Measurements from ENCODE around the gene PIGT.

The PIGT gene

DNA sequence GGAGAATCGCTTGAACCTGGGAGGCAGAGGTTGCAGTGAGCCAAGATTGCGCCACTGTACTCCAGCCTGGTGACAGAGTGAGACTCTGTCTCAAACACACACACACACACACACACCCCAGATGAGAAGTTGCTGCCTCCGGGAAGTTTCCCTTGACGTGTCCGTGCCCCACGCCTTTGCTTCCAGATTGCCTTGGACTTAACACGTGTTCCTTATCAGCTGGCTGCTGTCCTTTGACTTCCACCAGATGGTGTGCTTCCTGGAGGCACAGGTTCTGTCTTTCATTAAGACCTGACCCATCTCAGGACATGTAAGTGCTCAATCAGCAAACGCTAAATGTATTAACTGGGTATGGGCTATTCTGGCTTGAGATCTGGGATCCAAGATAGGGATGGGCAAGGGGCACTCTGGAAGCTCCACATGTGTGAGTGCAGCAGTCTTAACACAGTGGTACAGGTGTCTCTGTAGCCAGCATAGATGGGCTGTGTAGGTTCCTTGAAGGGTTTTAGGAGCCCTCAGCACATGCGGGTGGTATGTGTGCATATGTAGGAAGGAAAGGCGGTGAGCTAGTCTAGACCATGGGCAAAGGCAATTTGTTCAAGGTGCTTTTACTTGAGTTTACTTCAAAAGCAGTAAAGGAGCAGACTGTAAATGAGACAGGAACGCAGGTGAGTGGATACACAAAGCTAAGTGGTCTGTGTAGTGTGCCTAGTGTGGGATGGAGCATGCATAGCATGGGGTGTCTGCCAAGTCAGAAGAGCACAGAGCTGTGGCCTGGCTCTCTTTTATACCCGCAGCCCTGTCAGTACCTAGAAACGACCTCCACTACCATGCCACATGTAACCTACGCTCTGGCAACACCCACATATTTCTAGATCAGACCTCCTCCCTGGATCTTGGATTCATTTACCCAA, 11.6 kb downstream of the PIGT start:
- DNase-seq (ENCODE audit: low read depth, low spot score) = no peak
- H3K4me3 ChIP-seq (ENCODE audit: low read depth, low read length) = no peak overlapping the region
- POLR2A ChIA-PET = interaction anchor here (1.2 kb wide), 1 partner anchor 64 kb away, joined by 3 read pairs; the partner anchor contains the start of gene SYS1
- TF ChIP-seq, protein P1, sequence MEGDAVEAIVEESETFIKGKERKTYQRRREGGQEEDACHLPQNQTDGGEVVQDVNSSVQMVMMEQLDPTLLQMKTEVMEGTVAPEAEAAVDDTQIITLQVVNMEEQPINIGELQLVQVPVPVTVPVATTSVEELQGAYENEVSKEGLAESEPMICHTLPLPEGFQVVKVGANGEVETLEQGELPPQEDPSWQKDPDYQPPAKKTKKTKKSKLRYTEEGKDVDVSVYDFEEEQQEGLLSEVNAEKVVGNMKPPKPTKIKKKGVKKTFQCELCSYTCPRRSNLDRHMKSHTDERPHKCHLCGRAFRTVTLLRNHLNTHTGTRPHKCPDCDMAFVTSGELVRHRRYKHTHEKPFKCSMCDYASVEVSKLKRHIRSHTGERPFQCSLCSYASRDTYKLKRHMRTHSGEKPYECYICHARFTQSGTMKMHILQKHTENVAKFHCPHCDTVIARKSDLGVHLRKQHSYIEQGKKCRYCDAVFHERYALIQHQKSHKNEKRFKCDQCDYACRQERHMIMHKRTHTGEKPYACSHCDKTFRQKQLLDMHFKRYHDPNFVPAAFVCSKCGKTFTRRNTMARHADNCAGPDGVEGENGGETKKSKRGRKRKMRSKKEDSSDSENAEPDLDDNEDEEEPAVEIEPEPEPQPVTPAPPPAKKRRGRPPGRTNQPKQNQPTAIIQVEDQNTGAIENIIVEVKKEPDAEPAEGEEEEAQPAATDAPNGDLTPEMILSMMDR (IDR thresholded peaks at IDR 0.05; ENCODE audit: insufficient read depth, low read length, missing control alignments) = no peak
- CTCF ChIA-PET = interaction anchor here (1.8 to 14.0 kb wide), 4 partner anchors 9 to 107 kb away, joined by 5 to 460 read pairs (median 23); no protein-coding TSS in a partner anchor

DNA sequence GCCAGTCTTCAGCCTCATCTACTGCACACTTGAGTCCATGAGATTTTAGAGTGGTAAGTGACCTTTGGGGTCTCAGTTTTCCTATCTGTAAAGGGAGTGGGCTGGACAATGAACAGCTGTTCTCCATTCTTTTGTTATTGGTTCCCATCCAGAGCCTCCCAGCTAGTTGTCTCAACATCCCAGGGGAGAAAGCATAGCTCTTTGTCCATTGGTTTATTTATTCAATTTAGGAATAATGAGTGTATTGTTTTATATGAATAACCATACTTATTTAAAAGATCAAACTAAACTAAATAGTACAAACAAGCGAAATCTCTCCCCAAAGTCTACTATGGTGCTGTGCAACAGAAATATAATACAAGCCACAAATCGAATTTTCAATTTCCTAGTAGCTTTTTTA, 13.7 kb downstream of the PIGT start:
- ChIA-PET POLR2A (no interaction called here), CTCF (interaction anchor here (0.9 to 14.0 kb wide), 6 partner anchors 14 to 342 kb away, joined by 3 to 460 read pairs (median 4); partner anchors contain the start of gene PIGT)
- no peak for DNase-seq (ENCODE audit: low read depth, low spot score)
- H3K4me3 ChIP-seq (ENCODE audit: low read depth, low read length) = no peak overlapping the region
- TF ChIP-seq, protein P1 (IDR thresholded peaks at IDR 0.05; ENCODE audit: insufficient read depth, low read length, missing control alignments) = no peak

DNA sequence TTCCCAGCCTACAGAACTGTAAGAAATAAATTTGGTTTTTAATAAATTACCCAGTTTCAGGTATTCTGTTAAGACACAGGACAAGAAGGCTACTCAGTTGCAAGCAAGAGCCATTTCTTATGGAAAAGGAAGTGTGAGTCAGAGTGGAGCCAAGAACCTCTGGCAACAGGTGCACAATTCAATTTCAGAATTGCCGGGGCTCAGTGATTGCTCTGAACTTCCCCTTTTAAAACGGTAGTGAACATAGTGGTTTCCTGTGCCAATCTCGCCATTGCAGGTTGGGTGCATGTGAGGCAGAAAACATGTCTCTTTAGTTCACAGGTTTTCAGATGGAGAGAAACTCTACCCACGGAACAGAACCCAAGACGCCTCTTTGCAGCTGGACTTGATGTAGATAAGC, 16.4 kb downstream of the PIGT start:
- POLR2A ChIA-PET = no interaction called here
- DNase-seq (ENCODE audit: low read depth, low spot score) = no peak
- CTCF ChIA-PET = interaction anchor here (1.8 to 14.0 kb wide), 3 partner anchors 60 to 339 kb away, joined by 8 to 460 read pairs (median 178); no protein-coding TSS in a partner anchor

DNA sequence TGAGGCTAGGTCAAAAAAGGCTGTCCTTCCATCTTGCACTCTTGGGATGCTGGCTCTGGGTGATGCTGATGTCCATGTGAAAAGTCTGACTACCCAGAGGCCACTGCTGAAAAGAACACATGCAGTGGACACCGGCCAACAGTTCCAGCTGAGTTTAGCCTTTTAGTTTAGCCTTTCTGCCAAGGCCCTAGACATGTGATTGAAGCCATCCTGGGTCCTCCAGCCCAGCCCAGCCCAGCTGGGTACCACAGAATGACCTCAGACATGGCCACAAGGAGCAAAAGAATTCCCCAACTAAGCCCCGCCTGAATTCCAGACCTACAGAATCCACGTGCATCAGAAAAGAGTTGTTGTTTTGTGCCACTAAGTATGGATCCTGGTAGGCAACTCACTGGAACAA, 17.4 kb downstream of the PIGT start:
- TF ChIP-seq, protein P1 (IDR thresholded peaks at IDR 0.05; ENCODE audit: insufficient read depth, low read length, missing control alignments) = no peak
- no peak overlapping the region for H3K4me3 ChIP-seq (ENCODE audit: low read depth, low read length)
- ChIA-PET POLR2A (interaction anchor here (0.6 kb wide), 1 partner anchor 29 kb away, joined by 3 read pairs; no protein-coding TSS in a partner anchor), CTCF (interaction anchor here (1.8 to 14.0 kb wide), 3 partner anchors 61 to 338 kb away, joined by 8 to 460 read pairs (median 178); no protein-coding TSS in a partner anchor)
- no peak for DNase-seq (ENCODE audit: low read depth, low spot score)

More for the DNA sequence above, 16.4 kb downstream of the PIGT start:
- TF ChIP-seq, protein P1 (IDR thresholded peaks at IDR 0.05; ENCODE audit: insufficient read depth, low read length, missing control alignments) = no peak
- no peak overlapping the region for H3K4me3 ChIP-seq (ENCODE audit: low read depth, low read length)

DNA sequence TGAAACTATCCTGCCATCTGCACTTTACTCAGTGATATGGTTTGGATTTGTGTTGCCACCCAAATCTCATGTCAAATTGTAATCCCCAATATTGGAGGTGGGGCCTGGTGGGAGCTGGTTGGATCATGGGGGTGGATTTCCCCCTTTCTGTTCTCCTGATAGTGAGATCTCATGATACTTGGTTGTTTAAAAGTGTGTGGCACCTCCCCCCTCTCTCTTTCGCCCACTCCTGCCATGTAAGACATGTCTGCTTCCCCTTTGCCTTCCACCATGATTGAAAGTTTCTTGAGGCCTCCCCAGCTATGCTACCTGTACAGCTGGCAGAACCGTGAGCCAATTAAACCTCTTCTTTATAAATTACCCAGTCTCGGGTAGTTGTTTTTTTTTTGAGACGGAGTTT, 18.0 kb downstream of the PIGT start:
- no peak overlapping the region for H3K4me3 ChIP-seq (ENCODE audit: low read depth, low read length)
- DNase-seq (ENCODE audit: low read depth, low spot score) = no peak
- CTCF ChIA-PET = interaction anchor here (1.8 to 14.0 kb wide), 3 partner anchors 62 to 337 kb away, joined by 8 to 460 read pairs (median 178); no protein-coding TSS in a partner anchor
- TF ChIP-seq, protein P1 (IDR thresholded peaks at IDR 0.05; ENCODE audit: insufficient read depth, low read length, missing control alignments) = no peak
- POLR2A ChIA-PET = no interaction called here
